ENCODE measurements around the gene DENND1A. TPM values are rescaled to one million over a fixed set of nuclear protein-coding genes. Genes with fewer than 3 reads are reported as not detected.

The DENND1A gene
- total RNA-seq, 1 experiment from 2014 or later = 19.7 TPM

GRCh38 chr9:123814496-123814895, 115.4 kb downstream of the DENND1A start:
- BruUV-seq (replicated peaks) = no TSS peak
- ChIA-PET CTCF (no interaction called here), POLR2A (no interaction called here)
- in situ Hi-C loops (cut with HindIII; ENCODE audit: low pct_unique_long_range_greater_than_20kb, low sequenced_read_pairs) (no loop called here), intact Hi-C loops (cut with micrococcal nuclease; ENCODE audit: unreplicated experiment) (no loop called here)
- Histone ChIP-seq H3K4me1 (ENCODE audit: control insufficient read depth, insufficient read depth, low read length) (no peaks in the 10 kb centered on the region; the same call in 1 of the 2 replicates), H3K4me3 (ENCODE audit: low read depth in 2 of 2, low read length in 2 of 2) (no peak overlapping the region), H3K9me3 (ENCODE audit: control insufficient read depth, insufficient read depth, low read depth, low read length) (no peaks in the 10 kb centered on the region), H3K27me3 (ENCODE audit: control insufficient read depth, insufficient read depth, low read length) (no peaks in the 10 kb centered on the region), H3K36me3 (ENCODE audit: control insufficient read depth, insufficient read depth, low read length) (no peaks in the 10 kb centered on the region), H3K27ac (ENCODE audit: low read length) (no peak overlapping the region)
- TF ChIP-seq POLR2AphosphoS5 (IDR thresholded peaks at IDR 0.05; ENCODE audit: low read depth, low read length) = no peak
- TF ChIP-seq, protein P1, sequence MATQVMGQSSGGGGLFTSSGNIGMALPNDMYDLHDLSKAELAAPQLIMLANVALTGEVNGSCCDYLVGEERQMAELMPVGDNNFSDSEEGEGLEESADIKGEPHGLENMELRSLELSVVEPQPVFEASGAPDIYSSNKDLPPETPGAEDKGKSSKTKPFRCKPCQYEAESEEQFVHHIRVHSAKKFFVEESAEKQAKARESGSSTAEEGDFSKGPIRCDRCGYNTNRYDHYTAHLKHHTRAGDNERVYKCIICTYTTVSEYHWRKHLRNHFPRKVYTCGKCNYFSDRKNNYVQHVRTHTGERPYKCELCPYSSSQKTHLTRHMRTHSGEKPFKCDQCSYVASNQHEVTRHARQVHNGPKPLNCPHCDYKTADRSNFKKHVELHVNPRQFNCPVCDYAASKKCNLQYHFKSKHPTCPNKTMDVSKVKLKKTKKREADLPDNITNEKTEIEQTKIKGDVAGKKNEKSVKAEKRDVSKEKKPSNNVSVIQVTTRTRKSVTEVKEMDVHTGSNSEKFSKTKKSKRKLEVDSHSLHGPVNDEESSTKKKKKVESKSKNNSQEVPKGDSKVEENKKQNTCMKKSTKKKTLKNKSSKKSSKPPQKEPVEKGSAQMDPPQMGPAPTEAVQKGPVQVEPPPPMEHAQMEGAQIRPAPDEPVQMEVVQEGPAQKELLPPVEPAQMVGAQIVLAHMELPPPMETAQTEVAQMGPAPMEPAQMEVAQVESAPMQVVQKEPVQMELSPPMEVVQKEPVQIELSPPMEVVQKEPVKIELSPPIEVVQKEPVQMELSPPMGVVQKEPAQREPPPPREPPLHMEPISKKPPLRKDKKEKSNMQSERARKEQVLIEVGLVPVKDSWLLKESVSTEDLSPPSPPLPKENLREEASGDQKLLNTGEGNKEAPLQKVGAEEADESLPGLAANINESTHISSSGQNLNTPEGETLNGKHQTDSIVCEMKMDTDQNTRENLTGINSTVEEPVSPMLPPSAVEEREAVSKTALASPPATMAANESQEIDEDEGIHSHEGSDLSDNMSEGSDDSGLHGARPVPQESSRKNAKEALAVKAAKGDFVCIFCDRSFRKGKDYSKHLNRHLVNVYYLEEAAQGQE (IDR thresholded peaks at IDR 0.05; ENCODE audit: insufficient read depth in 1 of 2, low read depth in 2 of 2, low read length in 1 of 2) = no peak
- no peak for TF ChIP-seq TCF7L2 (IDR thresholded peaks at IDR 0.05; ENCODE audit: low read depth, low read length)
- no peak for TF ChIP-seq SIN3A (IDR thresholded peaks at IDR 0.05; ENCODE audit: borderline replicate concordance, insufficient read depth, low read depth, low read length)
- TF ChIP-seq CTCF (IDR thresholded peaks at IDR 0.05) = no peak
- no peak for DNase-seq (ENCODE audit: low read depth, low spot score)
- no peak for ATAC-seq

DNA sequence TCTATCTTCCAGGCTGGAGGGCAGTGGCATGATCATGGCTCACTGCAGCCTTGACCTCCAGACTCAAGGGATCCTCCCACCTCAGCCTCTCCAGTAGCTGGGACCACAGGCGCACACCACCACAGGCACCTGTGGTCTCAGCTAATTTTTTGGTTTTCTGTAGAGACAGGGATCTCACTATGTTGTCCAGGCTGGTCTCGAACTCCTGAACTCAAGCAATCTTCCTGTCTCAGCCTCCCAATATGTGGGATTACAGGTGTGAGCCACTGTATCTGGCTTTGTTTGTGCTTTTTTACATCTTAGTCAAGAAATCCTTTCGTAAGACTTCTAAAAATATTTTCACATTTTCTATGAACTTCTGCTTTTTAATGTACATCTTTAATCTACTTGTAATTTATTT, 116.9 kb downstream of the DENND1A start:
- TF ChIP-seq, protein P1 (IDR thresholded peaks at IDR 0.05; ENCODE audit: insufficient read depth in 1 of 2, low read depth in 2 of 2, low read length in 1 of 2) = no peak
- TF ChIP-seq TCF7L2 (IDR thresholded peaks at IDR 0.05; ENCODE audit: low read depth, low read length) (no peak), SIN3A (IDR thresholded peaks at IDR 0.05; ENCODE audit: borderline replicate concordance, insufficient read depth, low read depth, low read length) (no peak), POLR2AphosphoS5 (IDR thresholded peaks at IDR 0.05; ENCODE audit: low read depth, low read length) (no peak), CTCF (IDR thresholded peaks at IDR 0.05) (no peak)
- Histone ChIP-seq H3K27ac (ENCODE audit: low read length) (no peak overlapping the region), H3K4me1 (ENCODE audit: control insufficient read depth, insufficient read depth, low read length) (no peaks in the 10 kb centered on the region; the same call in 1 of the 2 replicates), H3K4me3 (ENCODE audit: low read depth in 2 of 2, low read length in 2 of 2) (no peak overlapping the region), H3K9me3 (ENCODE audit: control insufficient read depth, insufficient read depth, low read depth, low read length) (no peaks in the 10 kb centered on the region), H3K36me3 (ENCODE audit: control insufficient read depth, insufficient read depth, low read length) (no peaks in the 10 kb centered on the region), H3K27me3 (ENCODE audit: control insufficient read depth, insufficient read depth, low read length) (no peaks in the 10 kb centered on the region)
- intact Hi-C loops (cut with micrococcal nuclease; ENCODE audit: unreplicated experiment) (no loop called here), in situ Hi-C loops (cut with HindIII; ENCODE audit: low pct_unique_long_range_greater_than_20kb, low sequenced_read_pairs) (no loop called here)
- no TSS peak for BruUV-seq (replicated peaks)
- no peak for DNase-seq (ENCODE audit: low read depth, low spot score)
- no peak for ATAC-seq
- ChIA-PET CTCF (no interaction called here), POLR2A (no interaction called here)
